HEK293 (cell line): ENCODE data around the gene ATP2A3.

ENCODE experiments used
- CTCF ChIP-seq: fragments of 450-650 bp; formaldehyde crosslinking; IDR thresholded peaks from 2 replicates; pipeline ENCODE4 v1.5.1; 2016; ENCODE audit warnings: missing biosample characterization, missing genetic modification characterization
- HIC1 ChIP-seq: fragments of 450-650 bp; formaldehyde crosslinking; IDR thresholded peaks from 2 replicates; pipeline ENCODE4 v1.5.1; 2016; ENCODE audit warnings: missing biosample characterization, missing genetic modification characterization
- KLF17 ChIP-seq: fragments of 450-650 bp; formaldehyde crosslinking; IDR thresholded peaks from 2 replicates; pipeline ENCODE4 v1.5.1; 2016; ENCODE audit warnings: missing biosample characterization, missing genetic modification characterization
- REST ChIP-seq: fragments of 450-650 bp; formaldehyde crosslinking; IDR thresholded peaks from 2 replicates; pipeline ENCODE4 v1.5.1; 2016; ENCODE audit warnings: missing biosample characterization, missing genetic modification characterization
- ZBTB26 ChIP-seq: fragments of 450-650 bp; formaldehyde crosslinking; optimal IDR thresholded peaks from 2 replicates; pipeline ENCODE3; 2016; ENCODE audit warnings: missing biosample characterization, mild to moderate bottlenecking, missing genetic modification characterization
- ZBTB7A ChIP-seq: fragments of 450-650 bp; formaldehyde crosslinking; IDR thresholded peaks from 2 replicates; pipeline ENCODE4 v1.5.1; 2016; ENCODE audit warnings: low read depth, missing biosample characterization, missing genetic modification characterization
- ZNF121 ChIP-seq: fragments of 450-650 bp; formaldehyde crosslinking; IDR thresholded peaks from 2 replicates; pipeline ENCODE4 v1.5.1; 2016; ENCODE audit warnings: missing biosample characterization, missing genetic modification characterization
- ZNF24 ChIP-seq: fragments of 450-650 bp; formaldehyde crosslinking; IDR thresholded peaks from 2 replicates; pipeline ENCODE4 v1.5.1; 2016; ENCODE audit warnings: missing biosample characterization, missing genetic modification characterization
- ZNF292 ChIP-seq: fragments of 450-650 bp; formaldehyde crosslinking; IDR thresholded peaks from 2 replicates; pipeline ENCODE4 v1.5.1; 2016; ENCODE audit warnings: low read depth, missing biosample characterization, missing genetic modification characterization, borderline replicate concordance
- ZNF366 ChIP-seq: fragments of 450-650 bp; formaldehyde crosslinking; conservative IDR thresholded peaks from 2 replicates; pipeline ENCODE4 v1.5.1; 2016; ENCODE audit warnings: missing biosample characterization, missing genetic modification characterization
- ZNF423 ChIP-seq: fragments of 450-650 bp; formaldehyde crosslinking; IDR thresholded peaks from 2 replicates; pipeline ENCODE4 v1.5.1; 2016; ENCODE audit warnings: missing biosample characterization, missing genetic modification characterization
- ZNF510 ChIP-seq: fragments of 450-650 bp; formaldehyde crosslinking; IDR thresholded peaks from 2 replicates; pipeline ENCODE4 v1.5.1; 2018; ENCODE audit warnings: mild to moderate bottlenecking, missing genetic modification characterization, missing biosample characterization; ENCODE audit not compliant: insufficient replicate concordance
- ZNF518A ChIP-seq: fragments of 450-650 bp; formaldehyde crosslinking; conservative IDR thresholded peaks from 2 replicates; pipeline ENCODE4 v1.5.1; 2016; ENCODE audit warnings: low read depth, missing biosample characterization, missing genetic modification characterization
- ZNF558 ChIP-seq: fragments of 450-650 bp; formaldehyde crosslinking; IDR thresholded peaks from 2 replicates; pipeline ENCODE4 v1.5.1; 2016; ENCODE audit warnings: missing biosample characterization, missing genetic modification characterization

GRCh38 chr17:3929181-3929580 lies 35.1 kb downstream of the ATP2A3 start:
- TF ChIP-seq REST (tag by site-specific recombination) (no peak), ZNF121 (no peak), ZNF510 (tag by site-specific recombination) (no peak), ZBTB7A (tag by site-specific recombination) (no peak), ZNF292 (tag by site-specific recombination) (no peak), CTCF (tag by site-specific recombination) (no peak), ZNF423 (no peak), ZNF558 (tag by site-specific recombination) (no peak), HIC1 (tag by site-specific recombination) (no peak), ZNF518A (tag by site-specific recombination) (no peak), ZBTB26 (no peak), ZNF366 (no peak), ZNF24 (no peak), KLF17 (no peak)
